H9 (cell line): ENCODE measurements around the gene SERPIND1. TPM values are rescaled to one million over a fixed set of nuclear protein-coding genes. Genes with fewer than 3 reads are reported as not detected.
A peak's percentile ranks its signal among the peaks of the same experiment; 100 is the strongest.
"Not testable (repeated sequence)": the region's sequence is repeated elsewhere in the genome, so short reads cannot be mapped to it uniquely, and the experiment has no call there.

Source experiments
- DNase-seq: peaks from one replicate; pipeline ENCODE4 v3.0.0-alpha.2; 2017
- H2AFZ ChIP-seq: one replicate; pipeline ENCODE4 v1.6.1; 2013; ENCODE audit warnings: mild to moderate bottlenecking, low read length, control low read depth, moderate library complexity
- H2AK5ac ChIP-seq: 2 replicates; pipeline ENCODE4 v1.6.1; 2013; ENCODE audit warnings: low read length, control low read depth, mixed read lengths; ENCODE audit not compliant: insufficient read length
- H2BK120ac ChIP-seq: one replicate; pipeline ENCODE4 v1.6.1; 2013; ENCODE audit warnings: low read depth, mild to moderate bottlenecking, low read length, control low read depth, inconsistent platforms; ENCODE audit not compliant: poor library complexity, severe bottlenecking
- H2BK12ac ChIP-seq: 2 replicates; pipeline ENCODE4 v1.6.1; 2013; ENCODE audit warnings: low read length, control low read depth, mixed read lengths, low read depth; ENCODE audit not compliant: insufficient read length
- H2BK15ac ChIP-seq: 2 replicates; pipeline ENCODE4 v1.6.1; 2013; ENCODE audit warnings: low read depth, low read length, control low read depth
- H2BK20ac ChIP-seq: one replicate; pipeline ENCODE4 v1.6.1; 2013; ENCODE audit warnings: low read depth, mild to moderate bottlenecking, low read length, control low read depth, inconsistent platforms; ENCODE audit not compliant: poor library complexity, severe bottlenecking
- H2BK5ac ChIP-seq: 2 replicates; pipeline ENCODE4 v1.6.1; 2013; ENCODE audit warnings: low read length, control low read depth, mixed read lengths; ENCODE audit not compliant: insufficient read length
- H3K14ac ChIP-seq: 2 replicates; pipeline ENCODE4 v1.6.1; 2013; ENCODE audit warnings: low read length, control low read depth; ENCODE audit not compliant: insufficient read depth
- H3K18ac ChIP-seq: 2 replicates; pipeline ENCODE4 v1.6.1; 2013; ENCODE audit warnings: low read depth, mild to moderate bottlenecking, mixed read lengths, low read length, control low read depth; ENCODE audit not compliant: insufficient read length
- H3K23ac ChIP-seq: 2 replicates; pipeline ENCODE4 v1.6.1; 2013; ENCODE audit warnings: low read length, control low read depth, mixed read lengths, low read depth; ENCODE audit not compliant: insufficient read length
- H3K23me2 ChIP-seq: 2 replicates; pipeline ENCODE4 v1.6.1; 2013; ENCODE audit warnings: low read depth, mild to moderate bottlenecking, mixed read lengths, low read length, control low read depth; ENCODE audit not compliant: insufficient read length, poor library complexity, severe bottlenecking
- H3K27ac ChIP-seq: 2 replicates; pipeline ENCODE4 v1.5.1; 2013; ENCODE audit warnings: low read length, control low read depth, mixed read lengths, low read depth; ENCODE audit not compliant: insufficient read length
- H3K27me3 ChIP-seq: 2 replicates; pipeline ENCODE4 v1.6.1; 2013; ENCODE audit warnings: low read length, control low read depth, inconsistent platforms; ENCODE audit not compliant: insufficient read depth
- H3K4ac ChIP-seq: 2 replicates; pipeline ENCODE4 v1.6.1; 2013; ENCODE audit warnings: low read depth, mild to moderate bottlenecking, control low read depth, inconsistent platforms, low read length, moderate library complexity
- H3K4me1 ChIP-seq: 2 replicates; pipeline ENCODE4 v1.6.1; 2013; ENCODE audit warnings: low read length, control low read depth, inconsistent platforms; ENCODE audit not compliant: insufficient read depth
- H3K4me2 ChIP-seq: 2 replicates; pipeline ENCODE4 v1.6.1; 2013; ENCODE audit warnings: low read length, control low read depth, mixed read lengths; ENCODE audit not compliant: insufficient read length, insufficient read depth
- H3K56ac ChIP-seq: 2 replicates; pipeline ENCODE4 v1.6.1; 2013; ENCODE audit warnings: low read depth, mild to moderate bottlenecking, mixed read lengths, low read length, control low read depth; ENCODE audit not compliant: insufficient read length
- H3K79me1 ChIP-seq: 2 replicates; pipeline ENCODE4 v1.6.1; 2013; ENCODE audit warnings: low read depth, mild to moderate bottlenecking, moderate library complexity, low read length, control low read depth, inconsistent platforms; ENCODE audit not compliant: insufficient read depth, poor library complexity, severe bottlenecking
- H3K79me2 ChIP-seq: 2 replicates; pipeline ENCODE4 v1.6.1; 2013; ENCODE audit warnings: low read length, control low read depth, inconsistent platforms; ENCODE audit not compliant: insufficient read depth
- H3K9ac ChIP-seq: 2 replicates; pipeline ENCODE4 v1.6.1; 2013; ENCODE audit warnings: low read length, control low read depth, mixed read lengths; ENCODE audit not compliant: insufficient read length; ENCODE audit errors: extremely low read depth
- H3K9me3 ChIP-seq: one replicate; pipeline ENCODE4 v1.6.1; 2013; ENCODE audit warnings: low read depth, low read length, inconsistent platforms; ENCODE audit not compliant: control insufficient read depth
- H3T11ph ChIP-seq: one replicate; pipeline ENCODE4 v1.6.1; 2013; ENCODE audit warnings: mild to moderate bottlenecking, low read length, control low read depth, inconsistent platforms
- H4K20me1 ChIP-seq: one replicate; pipeline ENCODE4 v1.6.1; 2013; ENCODE audit not compliant: control insufficient read depth, insufficient read length, insufficient read depth
- H4K5ac ChIP-seq: 2 replicates; pipeline ENCODE4 v1.6.1; 2013; ENCODE audit warnings: low read depth, mild to moderate bottlenecking, mixed read lengths, low read length, control low read depth; ENCODE audit not compliant: insufficient read length
- H4K8ac ChIP-seq: replicated peaks from 2 replicates; pipeline ENCODE4 v1.6.1; 2013; ENCODE audit warnings: low read length, control low read depth, mixed read lengths, low read depth; ENCODE audit not compliant: insufficient read length
- H4K91ac ChIP-seq: 2 replicates; pipeline ENCODE4 v1.6.1; 2013; ENCODE audit warnings: low read depth, mild to moderate bottlenecking, moderate library complexity, mixed read lengths, low read length, control low read depth; ENCODE audit not compliant: insufficient read length
- H3K27ac Mint-ChIP-seq, 3 experiments: 2 replicates in 2 of 3; 3 replicates in 1 of 3; pipeline ENCODE4 v1.8.0; 2020 to 2021; ENCODE audit warnings: mixed read lengths in 3 of 3, mild to moderate bottlenecking in 1 of 3, moderate library complexity in 1 of 3
- H3K27me3 Mint-ChIP-seq: 2 replicates; pipeline ENCODE4 v1.8.0; 2021; ENCODE audit warnings: low read depth, mild to moderate bottlenecking, moderate library complexity, mixed read lengths
- H3K36me3 Mint-ChIP-seq, 3 experiments: 2 replicates in 2 of 3; 3 replicates in 1 of 3; pipeline ENCODE4 v1.8.0; 2020 to 2021; ENCODE audit warnings: low read depth in 3 of 3, mixed read lengths in 3 of 3; ENCODE audit not compliant: insufficient read depth in 1 of 3
- H3K4me1 Mint-ChIP-seq, 2 experiments: 2 replicates each; pipeline ENCODE4 v1.8.0; 2020; ENCODE audit warnings: mixed read lengths in 2 of 2
- H3K4me3 Mint-ChIP-seq, 2 experiments: 2 replicates in 1 of 2; 3 replicates in 1 of 2; pipeline ENCODE4 v1.8.0; 2020 to 2021; ENCODE audit warnings: mild to moderate bottlenecking in 2 of 2, mixed read lengths in 2 of 2, moderate library complexity in 1 of 2
- H3K9me3 Mint-ChIP-seq, 2 experiments: 2 replicates in 1 of 2; 3 replicates in 1 of 2; pipeline ENCODE4 v1.8.0; 2020; ENCODE audit warnings: mild to moderate bottlenecking in 2 of 2, mixed read lengths in 2 of 2, moderate library complexity in 1 of 2
- CTCF ChIP-seq: fragments of 200-600 bp; sonication (generic); conservative IDR thresholded peaks from 3 replicates; pipeline ENCODE4 v1.8.0; 2021; ENCODE audit warnings: antibody characterized with exemption, mild to moderate bottlenecking
- WGBS: extraction: QIAGEN DNeasy Blood & Tissue Kit; methylation state at CpG from one replicate; pipeline ENCODE4 v1.1.7; 2013; ENCODE audit warnings: missing lambda C conversion rate, low lambda C conversion rate, mixed read lengths; ENCODE audit not compliant: insufficient read length; ENCODE audit errors: extremely low coverage; 5-methylcytosine and 5-hydroxymethylcytosine counted together
- total RNA-seq: library from RNA; stranded (reverse); gene quantifications from 2 replicates; pipeline ENCODE4 v1.2.1, GENCODE V29; 2021

SERPIND1 gene
- total RNA-seq, 1 experiment from 2014 or later: not detected

GRCh38 chr22:20825624-20826023 is 51.7 kb downstream of the SERPIND1 start:
- Histone ChIP-seq H3K4me1 (no peaks in the 10 kb centered on the region), H3K23me2 (no peaks in the 10 kb centered on the region), H2BK120ac (no peak overlapping the region), H3T11ph (no peak overlapping the region), H3K79me2 (no peaks in the 10 kb centered on the region), H2BK20ac (no peak overlapping the region), H2AFZ (no peak overlapping the region), H3K18ac (no peak overlapping the region), H4K20me1 (no peaks in the 10 kb centered on the region), H3K79me1 (no peaks in the 10 kb centered on the region), H3K9me3 (no peaks in the 10 kb centered on the region), H3K4ac (no peak overlapping the region), H3K14ac (no peak overlapping the region), H4K5ac (no peak overlapping the region), H4K91ac (no peak overlapping the region), H2BK5ac (no peak overlapping the region), H3K56ac (no peak overlapping the region), H2BK12ac (no peak overlapping the region), H3K27me3 (no peaks in the 10 kb centered on the region), H3K4me2 (no peak overlapping the region), H3K9ac (no peak overlapping the region), H4K8ac (no peak overlapping the region), H3K27ac (no peak overlapping the region), H2AK5ac (no peak overlapping the region), H3K23ac (no peak overlapping the region), H2BK15ac (no peak overlapping the region; the same call in 1 of the 2 replicates)
- Mint-ChIP-seq H3K4me3 (no peak overlapping the region), H3K4me1 (peaks cover 9 to 11% of the 10 kb centered on the region in 2 experiments), H3K9me3 (no peaks in the 10 kb centered on the region), H3K27ac (peak overlapping the region in 2 of 3 experiments; percentile 75 to 93; a peak in 3 of 7 replicates), H3K27me3 (no peaks in the 10 kb centered on the region), H3K36me3 (peaks cover 0 to 41% (median 4%) of the 10 kb centered on the region in 3 experiments; a peak in 2 of 7 replicates)
- no peak for DNase-seq
- no peak for TF ChIP-seq CTCF
- WGBS: no CpG with 5 or more reads among the region's 6 CpGs

- not testable (repeated sequence) for H3T11ph ChIP-seq, H4K5ac ChIP-seq, H2AK5ac ChIP-seq, H3K4ac ChIP-seq, H3K4me2 ChIP-seq, H4K20me1 ChIP-seq, H4K8ac ChIP-seq, H3K14ac ChIP-seq, H2BK5ac ChIP-seq, H3K9ac ChIP-seq, H2BK12ac ChIP-seq, H3K56ac ChIP-seq, H3K27ac ChIP-seq, H3K23me2 ChIP-seq, H2BK20ac ChIP-seq, H3K79me1 ChIP-seq, H2BK15ac ChIP-seq, DNase-seq, H3K27me3 ChIP-seq, H3K23ac ChIP-seq, H3K9me3 Mint-ChIP-seq, H3K4me3 Mint-ChIP-seq, H4K91ac ChIP-seq, H3K4me1 ChIP-seq, H3K18ac ChIP-seq, H2AFZ ChIP-seq, H3K9me3 ChIP-seq, H3K27me3 Mint-ChIP-seq, H3K79me2 ChIP-seq, H2BK120ac ChIP-seq
- WGBS: no CpG with 5 or more reads among the region's 5 CpGs
- Mint-ChIP-seq H3K27ac (peak overlapping the region in 1 of 3 experiments; percentile 3; a peak in 1 of 7 replicates), H3K4me1 (peaks cover 9 to 11% of the 10 kb centered on the region in 2 experiments), H3K36me3 (peaks cover 0 to 48% (median 4%) of the 10 kb centered on the region in 3 experiments; a peak in 2 of 7 replicates)
Observed at GRCh38 chr22:20826373-20827152, 52.6 kb downstream of the SERPIND1 start.
